ENCODE data around the gene HOXD11.

GRCh38 chr2:176088048-176088936, 18.8 kb upstream of the HOXD11 start:
- TF ChIP-seq EZH2 (IDR thresholded peaks at IDR 0.05; ENCODE audit: borderline replicate concordance, low read depth, low read length, poor library complexity, severe bottlenecking) (no peak), CTCF (conservative IDR thresholded peaks at IDR 0.05; ENCODE audit: low read depth, low read length) (peak; percentile 92)
